Measurements from ENCODE around the gene PDE11A.

Gene PDE11A

DNA sequence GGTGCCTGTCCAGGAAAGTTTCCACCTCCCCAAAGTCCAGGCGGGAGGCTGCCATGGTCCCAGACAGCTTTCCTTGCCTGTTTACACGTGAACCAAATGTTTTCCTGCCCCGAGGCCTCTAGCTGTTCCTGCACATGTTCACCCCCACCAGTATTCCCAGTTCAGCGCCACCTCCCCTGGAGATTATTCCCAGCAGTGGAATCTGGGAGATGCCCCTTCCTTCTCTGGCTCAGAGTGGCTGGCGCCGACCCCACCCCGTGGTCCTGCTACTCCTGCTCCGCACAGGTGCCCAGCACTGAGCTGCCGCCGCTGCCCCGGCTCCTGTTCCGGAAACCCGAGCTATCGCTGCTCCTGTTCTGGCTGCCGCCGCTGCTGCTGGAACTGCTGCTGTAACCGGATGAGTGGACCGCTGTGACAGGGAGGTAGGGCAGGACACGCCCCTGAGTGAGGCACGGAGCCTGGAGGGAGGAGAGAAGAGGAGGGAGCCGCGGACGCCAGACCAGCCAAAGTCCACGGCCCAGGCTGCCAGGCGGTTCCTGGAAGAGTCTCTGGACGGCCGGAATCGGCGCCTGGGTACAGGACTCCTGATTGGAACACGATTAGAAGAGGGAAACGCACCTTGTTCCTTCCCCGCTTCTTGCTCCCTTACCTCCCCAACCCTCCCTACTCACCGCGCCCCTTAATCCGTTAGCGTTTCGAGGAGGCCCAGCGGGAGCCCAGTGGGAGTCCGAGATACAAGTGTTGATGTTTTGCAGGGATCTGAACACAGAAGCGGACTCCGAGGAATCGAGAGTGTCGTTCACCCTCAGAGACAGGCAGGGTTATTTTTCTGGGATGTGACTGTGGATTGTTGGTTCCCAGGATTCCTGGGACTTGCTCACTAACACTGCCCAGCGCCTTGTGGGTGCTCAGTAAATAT is at the start of gene PDE11A:
Gene PDE11A (minus strand): TSS at position 395 of the 919 bp plus-strand sequence. CDS start 340 bp downstream, at position 55.
- Histone ChIP-seq H3K9ac (ENCODE audit: low read length) (peak within 1 kb of the TSS; percentile 44), H3K4me3 (ENCODE audit: low read depth in 1 of 2, low read length in 2 of 2) (peak within 1 kb of the TSS; percentile 34 to 66), H3K9me3 (ENCODE audit: low read length) (no peaks in the 10 kb centered on the region), H3K4me1 (ENCODE audit: insufficient read depth, low read length) (no peaks in the 10 kb centered on the region), H3K27ac (ENCODE audit: low read depth, low read length) (no peak within 1 kb of the TSS), H3K36me3 (ENCODE audit: insufficient read depth, low read length) (no peaks in the 10 kb centered on the region), H3K27me3 (ENCODE audit: control insufficient read depth in 1 of 2, insufficient read depth in 2 of 2, low read length in 2 of 2) (peaks cover 0 to 10% of the 10 kb centered on the region in 2 donors)

DNA sequence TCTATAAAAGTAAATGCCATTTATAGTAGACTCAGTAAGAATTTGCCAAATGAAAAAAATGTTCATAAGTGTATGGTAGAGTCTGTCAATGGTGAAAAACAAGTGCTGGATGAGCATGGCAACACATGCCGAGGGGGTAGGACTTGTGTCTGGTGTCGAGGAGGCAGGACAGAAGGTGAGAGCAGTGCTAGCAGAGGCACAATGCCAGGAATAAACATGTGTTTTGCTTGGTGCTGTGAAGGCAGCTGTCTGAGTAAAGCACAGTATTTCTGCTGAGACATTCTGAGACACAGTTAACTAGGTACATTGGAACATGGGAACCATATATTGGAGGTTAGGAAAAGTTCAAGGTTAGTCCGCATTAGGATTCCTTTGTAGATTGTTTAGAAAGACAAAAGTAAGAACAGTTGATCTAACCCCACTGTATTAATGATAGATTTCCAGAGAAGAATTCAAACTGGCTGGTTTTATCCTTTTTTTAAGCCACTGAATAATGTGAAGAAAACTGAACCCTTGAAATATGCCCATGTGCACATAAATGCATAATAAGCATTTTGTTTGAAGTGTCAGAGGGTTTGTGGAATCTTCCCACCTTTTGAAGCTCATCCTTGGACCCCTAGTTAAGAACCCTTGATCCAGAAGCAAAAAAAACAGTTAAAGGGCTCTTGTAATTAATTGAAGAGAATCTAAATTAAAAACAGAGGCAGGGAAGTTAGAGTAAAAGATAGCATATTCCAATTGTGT is 46.8 kb upstream of the PDE11A start:
- no peak overlapping the region for H3K27ac ChIP-seq (ENCODE audit: low read depth, low read length)
- H3K4me3 ChIP-seq (ENCODE audit: low read depth in 1 of 2, low read length in 2 of 2), result no peak overlapping the region
- H3K27me3 ChIP-seq (ENCODE audit: control insufficient read depth in 1 of 2, insufficient read depth in 2 of 2, low read length in 2 of 2), result no peaks in the 10 kb centered on the region
- no peaks in the 10 kb centered on the region for H3K9me3 ChIP-seq (ENCODE audit: low read length)
- H3K36me3 ChIP-seq (ENCODE audit: insufficient read depth, low read length), result peaks cover 24% of the 10 kb centered on the region
- H3K9ac ChIP-seq (ENCODE audit: low read length), result no peak overlapping the region
- no peaks in the 10 kb centered on the region for H3K4me1 ChIP-seq (ENCODE audit: insufficient read depth, low read length)

GRCh38 chr2:178117725-178118124 is 45.1 kb upstream of the PDE11A start:
- Histone ChIP-seq H3K4me3 (ENCODE audit: low read depth in 1 of 2, low read length in 2 of 2) (no peak overlapping the region), H3K27ac (ENCODE audit: low read depth, low read length) (no peak overlapping the region), H3K9me3 (ENCODE audit: low read length) (no peaks in the 10 kb centered on the region), H3K27me3 (ENCODE audit: control insufficient read depth in 1 of 2, insufficient read depth in 2 of 2, low read length in 2 of 2) (no peaks in the 10 kb centered on the region), H3K36me3 (ENCODE audit: insufficient read depth, low read length) (peaks cover 16% of the 10 kb centered on the region), H3K9ac (ENCODE audit: low read length) (no peak overlapping the region), H3K4me1 (ENCODE audit: insufficient read depth, low read length) (peaks cover 7% of the 10 kb centered on the region)

- no peaks in the 10 kb centered on the region for H3K27me3 ChIP-seq (ENCODE audit: control insufficient read depth in 1 of 2, insufficient read depth in 2 of 2, low read length in 2 of 2)
- H3K9ac ChIP-seq (ENCODE audit: low read length), result no peak overlapping the region
- H3K9me3 ChIP-seq (ENCODE audit: low read length), result no peaks in the 10 kb centered on the region
- H3K36me3 ChIP-seq (ENCODE audit: insufficient read depth, low read length), result peaks cover 5% of the 10 kb centered on the region
- no peak overlapping the region for H3K27ac ChIP-seq (ENCODE audit: low read depth, low read length)
- no peak overlapping the region for H3K4me3 ChIP-seq (ENCODE audit: low read depth in 1 of 2, low read length in 2 of 2)
- H3K4me1 ChIP-seq (ENCODE audit: insufficient read depth, low read length), result peaks cover 7% of the 10 kb centered on the region
Observed at GRCh38 chr2:178115271-178115670, 42.7 kb upstream of the PDE11A start.

GRCh38 chr2:178114462-178114861 is 41.9 kb upstream of the PDE11A start:
- Histone ChIP-seq H3K4me1 (ENCODE audit: insufficient read depth, low read length) (peaks cover 7% of the 10 kb centered on the region), H3K4me3 (ENCODE audit: low read depth in 1 of 2, low read length in 2 of 2) (no peak overlapping the region), H3K27me3 (ENCODE audit: control insufficient read depth in 1 of 2, insufficient read depth in 2 of 2, low read length in 2 of 2) (no peaks in the 10 kb centered on the region), H3K9ac (ENCODE audit: low read length) (no peak overlapping the region), H3K27ac (ENCODE audit: low read depth, low read length) (no peak overlapping the region), H3K36me3 (ENCODE audit: insufficient read depth, low read length) (peaks cover 5% of the 10 kb centered on the region), H3K9me3 (ENCODE audit: low read length) (no peaks in the 10 kb centered on the region)

- Histone ChIP-seq H3K27ac (ENCODE audit: low read depth, low read length) (peak within 1 kb of the TSS; percentile 83), H3K4me3 (ENCODE audit: low read depth in 1 of 2, low read length in 2 of 2) (peak within 1 kb of the TSS; percentile 67 to 98)
Observed at GRCh38 chr2:178112202-178113152, 39.9 kb upstream of the PDE11A start, which contains the start of gene RBM45. TSS of gene RBM45 (plus strand) at chr2:178112437. CDS start at chr2:178112547, 110 bp downstream.

DNA sequence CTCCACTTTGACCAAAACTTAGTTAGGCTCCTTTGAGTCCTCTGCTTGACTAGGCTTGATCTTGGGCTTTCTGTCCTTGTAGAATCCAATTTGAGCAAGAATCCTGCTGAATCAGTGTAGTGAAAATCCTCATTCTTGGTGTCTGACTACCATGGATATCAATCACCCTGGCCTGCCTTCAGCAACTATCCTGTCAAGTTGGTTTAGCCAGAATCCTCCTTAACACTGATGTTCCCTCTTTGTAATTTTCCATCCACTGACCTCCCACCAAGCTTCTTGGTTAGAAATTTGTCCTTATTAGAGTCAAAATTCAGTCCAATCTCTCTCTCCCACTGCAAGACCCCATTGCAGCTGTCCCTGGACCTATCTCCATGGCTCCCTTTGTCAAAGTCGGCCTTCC is 39.2 kb upstream of the PDE11A start:
- peak overlapping the region; percentile 67 to 98 for H3K4me3 ChIP-seq (ENCODE audit: low read depth in 1 of 2, low read length in 2 of 2)
- H3K27me3 ChIP-seq (ENCODE audit: control insufficient read depth in 1 of 2, insufficient read depth in 2 of 2, low read length in 2 of 2), result no peaks in the 10 kb centered on the region
- H3K9ac ChIP-seq (ENCODE audit: low read length), result no peak overlapping the region
- no peaks in the 10 kb centered on the region for H3K36me3 ChIP-seq (ENCODE audit: insufficient read depth, low read length)
- no peaks in the 10 kb centered on the region for H3K9me3 ChIP-seq (ENCODE audit: low read length)
- H3K4me1 ChIP-seq (ENCODE audit: insufficient read depth, low read length), result peaks cover 7% of the 10 kb centered on the region
- H3K27ac ChIP-seq (ENCODE audit: low read depth, low read length), result no peak overlapping the region

More at GRCh38 chr2:178112202-178113152, 39.9 kb upstream of the PDE11A start, which contains the start of gene RBM45:
- Histone ChIP-seq H3K9me3 (ENCODE audit: low read length) (no peaks in the 10 kb centered on the region), H3K9ac (ENCODE audit: low read length) (peak within 1 kb of the TSS; percentile 88), H3K27me3 (ENCODE audit: control insufficient read depth in 1 of 2, insufficient read depth in 2 of 2, low read length in 2 of 2) (no peaks in the 10 kb centered on the region), H3K36me3 (ENCODE audit: insufficient read depth, low read length) (no peaks in the 10 kb centered on the region), H3K4me1 (ENCODE audit: insufficient read depth, low read length) (peaks cover 7% of the 10 kb centered on the region)

GRCh38 chr2:178110681-178111080 is 38.1 kb upstream of the PDE11A start:
- Histone ChIP-seq H3K4me1 (ENCODE audit: insufficient read depth, low read length) (peaks cover 7% of the 10 kb centered on the region), H3K9ac (ENCODE audit: low read length) (no peak overlapping the region), H3K36me3 (ENCODE audit: insufficient read depth, low read length) (no peaks in the 10 kb centered on the region), H3K4me3 (ENCODE audit: low read depth in 1 of 2, low read length in 2 of 2) (no peak overlapping the region), H3K27ac (ENCODE audit: low read depth, low read length) (no peak overlapping the region), H3K9me3 (ENCODE audit: low read length) (no peaks in the 10 kb centered on the region), H3K27me3 (ENCODE audit: control insufficient read depth in 1 of 2, insufficient read depth in 2 of 2, low read length in 2 of 2) (no peaks in the 10 kb centered on the region)

DNA sequence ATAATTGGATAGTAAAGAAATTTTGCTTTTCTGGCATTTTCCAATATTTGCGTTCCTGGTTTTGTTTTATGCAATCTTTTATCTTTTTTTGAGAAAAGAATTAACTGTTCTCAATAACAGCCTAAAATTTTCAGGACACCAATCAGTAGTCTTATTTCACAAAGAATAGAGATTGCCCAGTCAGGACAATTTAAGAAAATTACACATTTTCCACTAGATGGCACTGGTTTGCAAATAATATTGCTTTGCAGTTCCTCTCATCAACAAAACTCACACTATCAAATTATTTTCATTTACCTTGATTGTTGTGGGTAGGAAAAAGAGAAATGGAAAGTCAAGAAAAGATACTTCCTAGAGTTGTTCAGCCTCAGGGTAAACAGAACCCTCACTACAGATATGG is 37.2 kb upstream of the PDE11A start:
- H3K9me3 ChIP-seq (ENCODE audit: low read length), result no peaks in the 10 kb centered on the region
- H3K4me3 ChIP-seq (ENCODE audit: low read depth in 1 of 2, low read length in 2 of 2), result no peak overlapping the region
- H3K9ac ChIP-seq (ENCODE audit: low read length), result no peak overlapping the region
- no peak overlapping the region for H3K27ac ChIP-seq (ENCODE audit: low read depth, low read length)
- no peaks in the 10 kb centered on the region for H3K36me3 ChIP-seq (ENCODE audit: insufficient read depth, low read length)
- H3K4me1 ChIP-seq (ENCODE audit: insufficient read depth, low read length), result peaks cover 7% of the 10 kb centered on the region
- H3K27me3 ChIP-seq (ENCODE audit: control insufficient read depth in 1 of 2, insufficient read depth in 2 of 2, low read length in 2 of 2), result no peaks in the 10 kb centered on the region

- Histone ChIP-seq H3K4me3 (ENCODE audit: low read depth in 1 of 2, low read length in 2 of 2) (no peak overlapping the region), H3K9me3 (ENCODE audit: low read length) (no peaks in the 10 kb centered on the region), H3K9ac (ENCODE audit: low read length) (no peak overlapping the region), H3K36me3 (ENCODE audit: insufficient read depth, low read length) (no peaks in the 10 kb centered on the region), H3K27ac (ENCODE audit: low read depth, low read length) (no peak overlapping the region), H3K4me1 (ENCODE audit: insufficient read depth, low read length) (peaks cover 3% of the 10 kb centered on the region), H3K27me3 (ENCODE audit: control insufficient read depth in 1 of 2, insufficient read depth in 2 of 2, low read length in 2 of 2) (no peaks in the 10 kb centered on the region)
Observed at GRCh38 chr2:178108176-178108575, 35.6 kb upstream of the PDE11A start.

All from muscle layer of colon (tissue), 2 donors.